SK-N-SH treated with all-trans-retinoic acid at 6 μM for 48 hours (cell line): ENCODE data around the gene RRAS.

Experiments used
- GLIS3 ChIP-seq: fragments of 250-450 bp; sonication (Bioruptor Pico); IDR thresholded peaks from 2 replicates; pipeline ENCODE4 v1.5.0; 2020; ENCODE audit warnings: mild to moderate bottlenecking, moderate library complexity
- ISL1 ChIP-seq: fragments of 250-450 bp; sonication (Bioruptor Pico); IDR thresholded peaks from 2 replicates; pipeline ENCODE4 v2.1.2; 2022; ENCODE audit warnings: mild to moderate bottlenecking, moderate library complexity
- ZNF70 ChIP-seq: fragments of 450-650 bp; formaldehyde crosslinking; IDR thresholded peaks from 2 replicates; pipeline ENCODE4 v1.5.0; 2020; ENCODE audit warnings: mild to moderate bottlenecking, moderate library complexity
- TF ChIP-seq, protein P1 (sequence below): fragments of 250-450 bp; sonication (Bioruptor Pico); IDR thresholded peaks from 2 replicates; pipeline ENCODE4 v1.5.1; 2021; ENCODE audit warnings: mild to moderate bottlenecking, moderate library complexity

DNA sequence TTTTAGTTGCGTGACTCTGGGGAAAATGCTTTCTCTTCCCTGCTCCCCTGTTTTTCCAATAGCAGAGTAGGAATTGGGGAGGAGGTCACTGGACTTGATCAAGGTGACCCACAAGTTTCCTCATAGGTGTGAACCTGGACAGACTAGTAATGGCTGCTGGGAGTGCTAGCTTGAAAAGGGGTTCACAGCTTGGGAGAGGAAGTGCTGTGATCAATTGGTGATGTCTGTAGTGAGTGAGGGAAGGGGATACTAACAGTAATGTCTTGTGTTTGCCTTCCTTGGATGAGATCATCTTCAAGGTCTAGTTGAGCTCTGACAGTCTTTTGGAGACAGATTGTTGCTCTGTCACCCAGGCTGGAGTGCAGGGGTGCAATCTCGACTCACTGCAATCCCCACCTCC lies 27.5 kb upstream of the RRAS start:
- TF ChIP-seq ISL1 (CRISPR knock-in tag) (no peak), ZNF70 (no peak), GLIS3 (CRISPR knock-in tag) (no peak)
- TF ChIP-seq, protein P1, sequence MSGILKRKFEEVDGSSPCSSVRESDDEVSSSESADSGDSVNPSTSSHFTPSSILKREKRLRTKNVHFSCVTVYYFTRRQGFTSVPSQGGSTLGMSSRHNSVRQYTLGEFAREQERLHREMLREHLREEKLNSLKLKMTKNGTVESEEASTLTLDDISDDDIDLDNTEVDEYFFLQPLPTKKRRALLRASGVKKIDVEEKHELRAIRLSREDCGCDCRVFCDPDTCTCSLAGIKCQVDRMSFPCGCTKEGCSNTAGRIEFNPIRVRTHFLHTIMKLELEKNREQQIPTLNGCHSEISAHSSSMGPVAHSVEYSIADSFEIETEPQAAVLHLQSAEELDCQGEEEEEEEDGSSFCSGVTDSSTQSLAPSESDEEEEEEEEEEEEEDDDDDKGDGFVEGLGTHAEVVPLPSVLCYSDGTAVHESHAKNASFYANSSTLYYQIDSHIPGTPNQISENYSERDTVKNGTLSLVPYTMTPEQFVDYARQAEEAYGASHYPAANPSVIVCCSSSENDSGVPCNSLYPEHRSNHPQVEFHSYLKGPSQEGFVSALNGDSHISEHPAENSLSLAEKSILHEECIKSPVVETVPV (CRISPR knock-in tag), result no peak
